ENCODE data around the gene STBD1.
"Not testable (repeated sequence)": the region's sequence is repeated elsewhere in the genome, so short reads cannot be mapped to it uniquely, and the experiment has no call there.

STBD1 gene

GRCh38 chr4:76315267-76315918, 8.9 kb downstream of the STBD1 start:
- DNase-seq (ENCODE audit: low read depth in 2 of 2, low spot score in 1 of 2) = no peak

- DNase-seq (ENCODE audit: low read depth in 2 of 2, low spot score in 1 of 2) = no peak
These were observed 9.6 kb downstream of the STBD1 start for GRCh38 chr4:76316131-76316530.

- no peak for DNase-seq (ENCODE audit: low read depth in 2 of 2, low spot score in 1 of 2)
These were observed 15.7 kb downstream of the STBD1 start for GRCh38 chr4:76322236-76322635.

GRCh38 chr4:76325072-76325471, 18.5 kb downstream of the STBD1 start:
- DNase-seq (ENCODE audit: low read depth in 2 of 2, low spot score in 1 of 2) = no peak

GRCh38 chr4:76326515-76326914, 20.0 kb downstream of the STBD1 start:
- DNase-seq (ENCODE audit: low read depth in 2 of 2, low spot score in 1 of 2) = no peak

GRCh38 chr4:76334885-76335284, 28.4 kb downstream of the STBD1 start:
- no peak for DNase-seq (ENCODE audit: low read depth in 2 of 2, low spot score in 1 of 2)

- DNase-seq (ENCODE audit: low read depth in 2 of 2, low spot score in 1 of 2) = no peak
These were observed 32.8 kb downstream of the STBD1 start for GRCh38 chr4:76339364-76339763.

- no peak for DNase-seq (ENCODE audit: low read depth in 2 of 2, low spot score in 1 of 2)
These were observed 34.5 kb downstream of the STBD1 start for GRCh38 chr4:76341063-76341462.

GRCh38 chr4:76342191-76342590, 35.7 kb downstream of the STBD1 start:
- no peak for DNase-seq (ENCODE audit: low read depth in 2 of 2, low spot score in 1 of 2)

GRCh38 chr4:76342803-76343202, 36.3 kb downstream of the STBD1 start:
- no peak for DNase-seq (ENCODE audit: low read depth in 2 of 2, low spot score in 1 of 2)

- DNase-seq (ENCODE audit: low read depth in 2 of 2, low spot score in 1 of 2) = peak in 1 of 2 donors; percentile 2
These were observed 48.3 kb downstream of the STBD1 start for GRCh38 chr4:76354517-76355473.

GRCh38 chr4:76357981-76358380, 51.4 kb downstream of the STBD1 start:
- no peak for DNase-seq (ENCODE audit: low read depth in 2 of 2, low spot score in 1 of 2)

GRCh38 chr4:76359881-76360466, 53.4 kb downstream of the STBD1 start:
- DNase-seq (ENCODE audit: low read depth in 2 of 2, low spot score in 1 of 2) = not testable (repeated sequence)
